Stimulated activated naive B cell treated with anti-CD40 and anti-IgM and Interleukin-4, amounts not matched to agents 10 μg/mL and 1 μg/mL and 100 μg/mL, for 72 hours (primary cell): ENCODE measurements around the gene CRTAC1.

Experiments
- ATAC-seq, 2 donors: fragments of 150-1000 bp; cut with Tn5 transposase; replicated peaks; 2 replicates each; pipeline ENCODE4 v1.10.0; 2021; ENCODE audit warnings: moderate library complexity in 1 of 2
- DNase-seq: peaks from one replicate; pipeline ENCODE4 v3.0.0; 2021
- H3K27ac Mint-ChIP-seq: one replicate; pipeline ENCODE4 v1.8.0; 2022; ENCODE audit warnings: mild to moderate bottlenecking, mixed read lengths
- H3K27me3 Mint-ChIP-seq, 2 donors: one replicate each; pipeline ENCODE4 v1.8.0; 2022; ENCODE audit warnings: mixed read lengths in 2 of 2
- H3K36me3 Mint-ChIP-seq, 2 donors: one replicate each; pipeline ENCODE4 v1.8.0; 2022; ENCODE audit warnings: mixed read lengths in 2 of 2, mild to moderate bottlenecking in 1 of 2
- H3K4me1 Mint-ChIP-seq, 2 donors: one replicate each; pipeline ENCODE4 v1.8.0; 2022; ENCODE audit warnings: mixed read lengths in 2 of 2, mild to moderate bottlenecking in 1 of 2
- H3K4me3 Mint-ChIP-seq, 2 donors: one replicate each; pipeline ENCODE4 v1.8.0; 2022; ENCODE audit warnings: mild to moderate bottlenecking in 2 of 2, mixed read lengths in 2 of 2, moderate library complexity in 1 of 2
- H3K9me3 Mint-ChIP-seq, 2 donors: one replicate each; pipeline ENCODE4 v1.8.0; 2022; ENCODE audit warnings: mixed read lengths in 2 of 2, mild to moderate bottlenecking in 1 of 2

Gene CRTAC1

GRCh38 chr10:97820096-97820704, 210.2 kb downstream of the CRTAC1 start:
- Mint-ChIP-seq H3K27me3 (peaks cover 5 to 6% of the 10 kb centered on the region in 2 donors), H3K4me1 (no peaks in the 10 kb centered on the region)

GRCh38 chr10:97818572-97818971, 211.8 kb downstream of the CRTAC1 start:
- H3K36me3 Mint-ChIP-seq, result no peaks in the 10 kb centered on the region
- no peak for ATAC-seq
- H3K9me3 Mint-ChIP-seq, result no peaks in the 10 kb centered on the region
- H3K27ac Mint-ChIP-seq, result no peak overlapping the region
- peaks cover 6 to 14% of the 10 kb centered on the region in 2 donors for H3K27me3 Mint-ChIP-seq
- no peak overlapping the region for H3K4me3 Mint-ChIP-seq
- H3K4me1 Mint-ChIP-seq, result no peaks in the 10 kb centered on the region
- no peak for DNase-seq

More at GRCh38 chr10:97820096-97820704, 210.2 kb downstream of the CRTAC1 start:
- no peaks in the 10 kb centered on the region for H3K9me3 Mint-ChIP-seq
- H3K36me3 Mint-ChIP-seq, result no peaks in the 10 kb centered on the region
- no peak overlapping the region for H3K4me3 Mint-ChIP-seq
- ATAC-seq, result no peak
- no peak for DNase-seq
- H3K27ac Mint-ChIP-seq, result no peak overlapping the region

GRCh38 chr10:97816609-97817008, 213.8 kb downstream of the CRTAC1 start:
- DNase-seq (no peak), ATAC-seq (no peak)
- no peaks in the 10 kb centered on the region for H3K36me3 Mint-ChIP-seq
- no peaks in the 10 kb centered on the region for H3K4me1 Mint-ChIP-seq
- peaks cover 10 to 16% of the 10 kb centered on the region in 2 donors for H3K27me3 Mint-ChIP-seq
- no peak overlapping the region for H3K4me3 Mint-ChIP-seq
- H3K27ac Mint-ChIP-seq, result no peak overlapping the region
- H3K9me3 Mint-ChIP-seq, result no peaks in the 10 kb centered on the region
